Activated CD4-positive, alpha-beta T cell treated with anti-CD3 and anti-CD28 coated beads, Interleukin-2, amount 10 ng/mL, durations not matched to agents 24 days and 14 days (primary cell): ENCODE data around the gene KDM5A. TPM values are rescaled to one million over a fixed set of nuclear protein-coding genes. Genes with fewer than 3 reads are reported as not detected.
"Not testable (repeated sequence)": the region's sequence is repeated elsewhere in the genome, so short reads cannot be mapped to it uniquely, and the experiment has no call there.

Source experiments
- DNase-seq: peaks from one replicate; pipeline ENCODE4 v3.0.0; 2022
- H3K27ac Mint-ChIP-seq: one replicate; pipeline ENCODE4 v1.8.0; 2022; ENCODE audit warnings: mild to moderate bottlenecking, mixed read lengths
- H3K27me3 Mint-ChIP-seq: one replicate; pipeline ENCODE4 v1.8.0; 2022; ENCODE audit warnings: mixed read lengths
- H3K36me3 Mint-ChIP-seq: one replicate; pipeline ENCODE4 v1.8.0; 2022; ENCODE audit warnings: low read depth, mild to moderate bottlenecking, mixed read lengths
- H3K4me1 Mint-ChIP-seq: one replicate; pipeline ENCODE4 v1.8.0; 2021; ENCODE audit warnings: mixed read lengths
- H3K4me3 Mint-ChIP-seq: one replicate; pipeline ENCODE4 v1.8.0; 2022; ENCODE audit warnings: mild to moderate bottlenecking, moderate library complexity, mixed read lengths
- H3K9me3 Mint-ChIP-seq: one replicate; pipeline ENCODE4 v1.8.0; 2021; ENCODE audit warnings: mixed read lengths
- intact Hi-C: fragments of 100-400 bp; cut with micrococcal nuclease; formaldehyde crosslinking; loops from one replicate; pipeline ENCODE4 v1.15.1; 2023
- total RNA-seq: library from RNA; stranded (reverse); gene quantifications from 2 replicates; pipeline ENCODE4 v1.2.3, GENCODE V29; 2022

Gene KDM5A
- 79.0 and 82.7 TPM in 2 replicates for total RNA-seq

DNA sequence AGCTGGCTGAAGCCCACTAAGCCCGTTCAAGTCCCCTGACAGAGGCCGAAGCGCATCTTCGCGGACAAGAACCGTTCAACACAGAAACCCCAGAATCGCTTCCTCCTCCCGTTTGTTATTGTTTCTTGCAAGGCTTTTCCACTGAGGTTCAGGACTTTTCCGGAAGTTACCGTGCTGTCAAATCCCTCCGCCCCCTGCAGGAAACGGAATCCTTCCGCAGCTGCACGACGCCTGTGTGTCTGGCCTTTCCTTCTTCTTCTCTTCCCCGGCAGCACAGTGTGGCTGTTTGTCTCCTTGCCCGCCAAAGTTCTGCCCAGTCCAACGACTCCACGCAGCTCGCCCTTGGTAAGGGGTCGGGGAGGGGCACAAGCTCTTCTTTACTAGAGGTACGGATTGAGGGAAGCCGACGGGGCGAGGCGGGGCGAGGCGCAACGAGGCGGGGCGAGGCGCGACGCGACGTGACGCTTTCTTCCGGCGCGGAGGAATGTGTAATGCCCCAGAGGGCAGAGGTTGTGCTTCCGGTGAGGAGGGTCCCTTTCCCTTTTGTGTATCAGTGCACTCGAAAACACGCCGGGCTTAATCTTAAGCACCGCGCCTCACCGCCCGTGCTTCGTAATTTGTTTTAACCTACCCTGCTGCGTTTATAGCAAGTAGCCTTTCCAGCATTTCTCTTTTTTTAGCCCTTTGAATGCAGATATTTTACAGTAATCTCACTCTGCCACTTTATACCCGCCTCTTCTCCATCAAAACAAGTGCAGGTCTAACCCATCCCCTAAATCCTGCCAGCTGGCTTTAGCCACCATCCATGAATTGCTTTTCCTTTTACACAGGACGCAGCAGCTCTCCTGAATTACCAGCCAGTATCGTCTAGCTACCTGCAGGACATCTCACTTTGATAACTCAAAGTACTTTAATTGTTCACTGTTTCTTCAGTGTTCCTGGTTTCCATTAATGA lies at the start of gene KDM5A:
KDM5A (minus strand) TSS at position 179 of the 955 bp plus-strand sequence. CDS start 229 bp downstream, outside the sequence.
- intact Hi-C loops, result loop anchor here (1.0 to 5.0 kb wide), 2 partner anchors 12 to 1303 kb away; partner anchors contain the start of genes ADIPOR2 and CCDC77
- peak; percentile 96 for DNase-seq
- peaks cover 24% of the 10 kb centered on the region for H3K4me1 Mint-ChIP-seq
- peaks cover 22% of the 10 kb centered on the region for H3K36me3 Mint-ChIP-seq
- peak within 1 kb of the TSS; percentile 98 for H3K27ac Mint-ChIP-seq
- no peaks in the 10 kb centered on the region for H3K27me3 Mint-ChIP-seq
- peak within 1 kb of the TSS; percentile 94 for H3K4me3 Mint-ChIP-seq
- H3K9me3 Mint-ChIP-seq, result no peaks in the 10 kb centered on the region

DNA sequence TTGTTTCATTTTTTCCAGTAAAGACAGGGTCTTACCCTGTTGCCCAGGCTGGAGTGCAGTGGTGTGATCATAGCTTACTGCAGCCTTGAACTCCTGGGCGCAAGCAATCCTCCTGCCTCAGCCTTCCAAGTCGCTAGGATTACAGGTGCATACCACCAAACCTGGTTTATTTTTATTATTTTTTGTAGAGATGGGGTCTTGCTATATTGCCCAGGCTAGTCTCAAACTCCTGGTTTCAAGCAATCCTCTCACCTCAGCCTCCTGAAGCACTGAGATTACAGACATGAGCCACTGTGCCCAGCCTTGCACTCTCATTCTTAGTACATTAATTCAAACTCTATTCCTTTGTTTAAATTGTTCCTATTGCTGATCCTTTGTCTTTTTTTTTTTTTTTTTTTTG lies 46.6 kb upstream of the KDM5A start:
- H3K4me3 Mint-ChIP-seq, H3K27ac Mint-ChIP-seq, DNase-seq, H3K9me3 Mint-ChIP-seq, H3K4me1 Mint-ChIP-seq, intact Hi-C loops, H3K27me3 Mint-ChIP-seq: not testable (repeated sequence)
- peaks cover 26% of the 10 kb centered on the region for H3K36me3 Mint-ChIP-seq

DNA sequence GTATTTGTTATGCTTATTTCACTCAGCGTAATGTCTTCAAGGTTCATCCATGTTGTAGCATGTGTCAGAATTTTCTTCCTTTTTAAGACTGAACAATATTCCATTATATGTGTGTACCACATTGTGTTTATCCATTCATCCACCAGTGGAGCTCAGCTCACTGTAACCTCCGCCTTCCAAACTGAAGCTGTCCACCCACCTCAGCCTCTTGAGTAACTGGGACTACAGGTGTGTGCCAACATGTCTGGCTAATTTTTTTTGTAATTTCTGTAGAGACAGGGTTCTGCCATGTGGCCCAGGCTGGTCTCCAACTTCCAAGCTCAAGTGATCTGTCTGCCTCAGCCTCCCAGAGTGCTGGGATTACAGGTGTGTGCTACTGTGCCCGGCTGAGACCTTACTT lies 33.4 kb upstream of the KDM5A start:
- no peaks in the 10 kb centered on the region for H3K9me3 Mint-ChIP-seq
- H3K27me3 Mint-ChIP-seq, result no peaks in the 10 kb centered on the region
- no peak for DNase-seq
- H3K27ac Mint-ChIP-seq, result no peak overlapping the region
- intact Hi-C loops, result no loop called here
- no peak overlapping the region for H3K4me3 Mint-ChIP-seq
- no peaks in the 10 kb centered on the region for H3K4me1 Mint-ChIP-seq
- peaks cover 14% of the 10 kb centered on the region for H3K36me3 Mint-ChIP-seq

DNA sequence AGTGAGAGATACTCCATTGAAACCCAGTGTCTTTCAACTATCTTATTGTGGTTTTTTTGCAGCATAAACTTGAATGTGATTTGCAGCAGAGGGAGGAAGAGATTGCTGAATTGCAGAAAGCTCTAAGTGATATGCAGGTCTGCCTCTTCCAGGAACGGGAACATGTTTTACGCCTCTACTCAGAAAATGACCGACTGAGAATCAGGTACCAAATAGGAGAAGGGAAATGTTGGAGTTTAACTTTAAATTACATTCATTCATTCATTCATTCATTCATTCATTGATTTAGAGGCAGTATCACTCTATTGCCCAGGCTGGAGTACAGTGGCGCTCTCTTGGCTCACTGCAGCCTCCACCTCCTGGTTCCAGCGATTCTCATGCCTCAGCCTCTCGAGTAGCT lies 29.3 kb upstream of the KDM5A start:
- no peak for DNase-seq
- Mint-ChIP-seq H3K36me3 (peaks cover 30% of the 10 kb centered on the region), H3K4me3 (no peak overlapping the region), H3K4me1 (no peaks in the 10 kb centered on the region), H3K9me3 (no peaks in the 10 kb centered on the region), H3K27me3 (no peaks in the 10 kb centered on the region), H3K27ac (no peak overlapping the region)
- intact Hi-C loops, result no loop called here

GRCh38 chr12:414859-415258 lies 25.7 kb upstream of the KDM5A start:
- Mint-ChIP-seq H3K36me3 (peaks cover 37% of the 10 kb centered on the region), H3K27ac (no peak overlapping the region), H3K4me3 (no peak overlapping the region), H3K9me3 (no peaks in the 10 kb centered on the region), H3K27me3 (no peaks in the 10 kb centered on the region), H3K4me1 (no peaks in the 10 kb centered on the region)
- DNase-seq, result no peak
- intact Hi-C loops, result no loop called here

DNA sequence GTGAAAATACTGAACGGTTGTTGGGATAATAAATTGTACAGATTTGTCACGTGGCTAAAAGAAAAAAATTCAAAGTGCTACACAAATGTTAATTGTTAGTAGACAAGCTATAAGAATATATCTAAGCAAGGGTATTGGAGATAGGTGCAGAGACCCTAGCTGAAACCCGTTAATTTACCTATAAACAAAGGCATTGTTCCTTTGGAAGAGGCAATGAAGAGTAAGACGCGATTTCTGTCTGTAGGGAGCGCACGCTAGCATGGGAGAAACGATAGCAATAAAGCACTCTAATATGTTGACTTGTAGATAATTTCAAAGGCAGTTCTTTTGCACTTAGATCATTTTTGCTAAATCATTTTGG lies 12.9 kb upstream of the KDM5A start:
- H3K27me3 Mint-ChIP-seq, result no peaks in the 10 kb centered on the region
- no peak overlapping the region for H3K4me3 Mint-ChIP-seq
- H3K4me1 Mint-ChIP-seq, result no peaks in the 10 kb centered on the region
- no peaks in the 10 kb centered on the region for H3K9me3 Mint-ChIP-seq
- intact Hi-C loops, result loop anchor here (5.0 kb wide), 1 partner anchor 350 kb away; the partner anchor contains the start of gene WNK1
- peak; percentile 70 for DNase-seq
- peaks cover under 1% of the 10 kb centered on the region for H3K36me3 Mint-ChIP-seq
- H3K27ac Mint-ChIP-seq, result no peak overlapping the region

DNA sequence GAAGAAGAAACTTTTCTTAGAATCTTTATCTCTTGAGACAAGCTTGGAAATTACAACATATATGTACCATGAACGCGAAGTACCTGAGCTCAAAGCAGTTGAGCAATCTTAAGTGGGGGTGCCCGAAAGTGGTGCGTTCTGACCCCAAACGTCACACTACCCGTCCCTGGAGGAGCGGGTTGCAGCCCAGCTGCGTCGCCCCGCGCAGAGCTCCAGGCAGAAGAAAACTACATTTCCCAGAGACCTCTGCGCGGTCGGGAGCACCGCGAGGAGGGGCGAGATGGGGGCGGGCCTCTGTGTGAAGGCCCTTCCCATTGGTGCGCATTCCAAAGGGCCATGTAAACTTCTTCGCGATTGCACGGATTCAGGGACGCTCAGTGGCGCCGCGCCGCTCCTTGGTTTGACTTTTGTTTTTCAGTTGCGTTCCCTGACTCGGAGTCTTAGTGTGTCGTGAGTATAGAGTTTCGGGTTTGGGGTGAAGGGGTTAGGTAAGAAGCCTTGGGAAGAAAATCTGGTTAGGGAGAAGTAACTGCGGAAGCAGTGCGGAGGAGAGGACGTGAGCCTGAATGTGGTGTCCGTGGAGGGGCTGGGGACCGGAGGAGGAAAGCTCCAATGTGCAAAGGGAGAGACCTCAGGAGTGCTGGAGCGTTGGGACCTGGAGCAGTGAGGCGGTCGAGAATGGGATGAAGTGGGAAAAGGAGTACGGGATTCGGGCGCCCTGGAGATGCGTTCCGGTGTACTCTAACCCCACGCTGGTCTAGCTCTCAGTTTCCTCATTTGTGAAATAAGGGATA lies 12.3 kb upstream of the KDM5A start, which contains the start of gene CCDC77:
CCDC77 (plus strand) TSS at position 410 of the 794 bp plus-strand sequence. CDS start 7,740 bp downstream, outside the sequence.
- no peaks in the 10 kb centered on the region for H3K27me3 Mint-ChIP-seq
- no peak within 1 kb of the TSS for H3K4me3 Mint-ChIP-seq
- intact Hi-C loops, result loop anchor here (1.0 to 5.0 kb wide), 4 partner anchors 12 to 1191 kb away; partner anchors contain the start of genes ERC1, KDM5A and WNK1
- H3K27ac Mint-ChIP-seq, result no peak within 1 kb of the TSS
- no peaks in the 10 kb centered on the region for H3K4me1 Mint-ChIP-seq
- peak; percentile 99 for DNase-seq
- H3K36me3 Mint-ChIP-seq, result no peaks in the 10 kb centered on the region
- no peaks in the 10 kb centered on the region for H3K9me3 Mint-ChIP-seq

DNA sequence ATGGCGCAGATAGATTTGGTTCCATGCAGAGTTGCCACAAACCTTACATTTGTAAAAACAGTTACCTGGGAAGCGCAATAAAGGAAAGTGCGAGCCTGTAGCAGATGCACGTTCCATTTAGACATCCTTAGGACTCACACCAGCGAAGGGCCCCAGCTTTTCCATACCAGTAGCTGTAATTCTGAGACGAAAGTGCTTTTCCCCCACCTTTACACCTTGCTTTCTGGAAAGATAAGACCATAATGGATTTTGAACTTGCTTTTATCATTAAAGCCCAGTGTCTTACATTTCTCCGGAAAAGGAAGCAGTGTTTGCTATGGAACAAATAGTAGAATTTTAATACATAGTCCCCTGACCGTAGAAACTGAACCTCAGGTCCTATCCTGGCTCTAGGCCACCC lies 11.7 kb upstream of the KDM5A start:
- intact Hi-C loops, result loop anchor here (1.0 to 5.0 kb wide), 4 partner anchors 12 to 1192 kb away; partner anchors contain the start of genes ERC1, KDM5A and WNK1
- Mint-ChIP-seq H3K27me3 (no peaks in the 10 kb centered on the region), H3K27ac (no peak overlapping the region), H3K4me3 (no peak overlapping the region), H3K9me3 (no peaks in the 10 kb centered on the region), H3K36me3 (no peaks in the 10 kb centered on the region), H3K4me1 (no peaks in the 10 kb centered on the region)
- no peak for DNase-seq

DNA sequence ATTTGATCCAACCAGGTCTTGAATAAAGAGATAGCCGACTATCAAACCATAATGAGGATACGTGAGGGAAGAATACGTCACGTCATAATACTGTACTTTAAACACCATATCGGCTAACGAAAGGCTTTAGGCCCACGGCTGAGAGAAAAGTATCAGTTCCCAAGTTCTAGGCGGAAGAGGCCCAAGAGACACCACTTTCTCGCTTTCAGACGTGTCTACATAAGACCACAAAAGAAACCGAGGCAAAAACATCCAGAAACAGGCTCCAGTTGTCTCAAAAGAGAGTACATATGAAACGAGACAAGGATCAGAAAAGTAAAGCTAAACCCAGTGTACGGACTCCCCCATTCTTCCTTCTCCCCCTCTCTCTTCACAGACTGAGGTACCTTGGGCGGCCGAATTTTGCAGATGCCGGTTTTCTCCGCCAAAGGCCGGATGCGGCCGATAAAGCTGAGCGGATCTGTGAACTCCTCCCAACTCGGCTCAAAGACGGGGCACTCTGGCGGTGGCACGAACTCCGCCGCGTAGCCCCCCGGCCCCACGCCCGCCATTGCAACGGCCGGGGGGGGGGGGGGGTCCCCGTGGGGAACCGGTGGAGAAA lies 479 bp downstream of the KDM5A start:
- peaks cover 29% of the 10 kb centered on the region for H3K4me1 Mint-ChIP-seq
- DNase-seq, result peak; percentile 88
- H3K9me3 Mint-ChIP-seq, result no peaks in the 10 kb centered on the region
- peak overlapping the region; percentile 98 for H3K27ac Mint-ChIP-seq
- intact Hi-C loops, result loop anchor here (1.0 to 5.0 kb wide), 2 partner anchors 13 to 1304 kb away; partner anchors contain the start of genes ADIPOR2 and CCDC77
- peaks cover 29% of the 10 kb centered on the region for H3K36me3 Mint-ChIP-seq
- no peaks in the 10 kb centered on the region for H3K27me3 Mint-ChIP-seq
- H3K4me3 Mint-ChIP-seq, result peak overlapping the region; percentile 94

- Mint-ChIP-seq H3K4me3 (peak overlapping the region; percentile 94), H3K4me1 (peaks cover 29% of the 10 kb centered on the region), H3K9me3 (no peaks in the 10 kb centered on the region), H3K27ac (peak overlapping the region; percentile 98), H3K27me3 (no peaks in the 10 kb centered on the region), H3K36me3 (peaks cover 34% of the 10 kb centered on the region)
- intact Hi-C loops, result loop anchor here (5.0 kb wide), 1 partner anchor 1304 kb away; the partner anchor contains the start of gene ADIPOR2
- DNase-seq, result no peak
Observed at GRCh38 chr12:388012-388411, 1.1 kb downstream of the KDM5A start.

DNA sequence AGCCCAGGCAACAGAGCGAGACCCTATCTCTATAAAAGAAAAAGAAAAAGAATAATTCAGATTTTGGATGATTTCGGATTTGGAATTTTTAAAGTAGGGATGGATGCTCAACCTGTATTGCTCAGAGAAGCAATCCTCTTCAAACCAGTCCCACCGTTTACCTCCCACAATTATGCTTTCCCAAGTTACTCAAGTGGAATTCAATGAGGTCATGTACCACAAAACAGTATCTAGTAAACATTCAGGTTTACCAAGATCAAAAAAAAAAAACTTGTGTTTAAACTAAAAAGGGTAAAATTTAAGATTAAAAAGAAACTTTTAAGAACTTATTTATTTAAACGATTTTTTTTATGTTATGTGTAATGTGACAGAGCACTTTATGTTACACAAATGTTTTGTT lies 2.5 kb downstream of the KDM5A start:
- H3K9me3 Mint-ChIP-seq, result no peaks in the 10 kb centered on the region
- no peaks in the 10 kb centered on the region for H3K27me3 Mint-ChIP-seq
- no peak for DNase-seq
- intact Hi-C loops, result loop anchor here (5.0 kb wide), 1 partner anchor 1306 kb away; the partner anchor contains the start of gene ADIPOR2
- peaks cover 43% of the 10 kb centered on the region for H3K36me3 Mint-ChIP-seq
- H3K4me3 Mint-ChIP-seq, result peak overlapping the region; percentile 43
- no peak overlapping the region for H3K27ac Mint-ChIP-seq
- peaks cover 29% of the 10 kb centered on the region for H3K4me1 Mint-ChIP-seq

DNA sequence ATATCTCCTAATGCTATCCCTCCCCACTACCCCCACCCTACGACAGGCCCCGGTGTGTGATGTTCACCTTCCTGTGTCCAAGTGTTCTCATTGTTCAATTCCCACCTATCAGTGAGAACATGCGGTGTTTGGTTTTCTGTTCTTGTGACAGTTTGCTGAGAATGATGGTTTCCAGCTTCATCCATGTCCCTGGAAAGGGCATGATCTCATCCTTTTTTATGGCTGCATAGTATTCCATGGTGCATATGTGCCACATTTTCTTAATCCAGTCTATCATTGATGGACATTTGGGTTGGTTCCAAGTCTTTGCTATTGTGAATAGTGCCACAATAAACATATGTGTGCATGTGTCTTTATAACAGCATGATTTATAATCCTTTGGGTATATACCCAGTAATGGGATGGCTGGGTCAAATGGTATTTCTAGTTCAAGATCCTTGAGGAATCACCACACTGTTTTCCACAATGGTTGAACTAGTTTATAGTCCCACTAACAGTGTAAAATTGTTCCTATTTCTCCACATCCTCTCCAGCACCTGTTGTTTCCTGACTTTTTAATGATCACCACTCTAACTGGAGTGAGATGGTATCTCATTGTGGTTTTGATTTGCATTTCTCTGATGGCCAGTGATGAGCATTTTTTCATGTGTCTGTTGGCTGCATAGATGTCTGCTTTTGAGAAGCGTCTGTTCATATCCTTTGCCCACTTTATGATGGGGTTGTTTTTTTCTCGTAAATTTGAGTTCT lies 18.2 kb downstream of the KDM5A start:
- H3K4me3 Mint-ChIP-seq, H3K27ac Mint-ChIP-seq, H3K27me3 Mint-ChIP-seq, intact Hi-C loops, DNase-seq, H3K4me1 Mint-ChIP-seq: not testable (repeated sequence)
- H3K9me3 Mint-ChIP-seq, result peaks cover 18% of the 10 kb centered on the region
- H3K36me3 Mint-ChIP-seq, result peaks cover 91% of the 10 kb centered on the region

DNA sequence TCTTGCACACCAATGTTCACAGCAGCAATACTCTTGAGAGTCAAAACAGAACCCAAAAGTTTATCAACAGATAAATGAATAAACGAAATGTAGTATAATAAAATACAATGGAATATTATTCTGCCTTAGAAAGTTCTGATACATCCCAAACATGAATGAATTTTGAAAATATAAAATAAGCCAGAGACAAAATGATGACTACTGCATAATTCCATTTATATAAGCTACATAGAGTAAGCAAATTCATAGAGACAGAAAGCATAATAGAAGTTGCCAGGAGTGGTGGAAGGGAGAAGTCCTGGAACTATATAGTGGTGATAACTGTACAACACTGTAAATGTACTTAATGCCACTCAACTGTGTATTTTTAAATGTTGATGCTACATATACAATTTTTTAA lies 21.1 kb downstream of the KDM5A start:
- Mint-ChIP-seq H3K36me3 (peaks cover 88% of the 10 kb centered on the region), H3K4me1 (no peaks in the 10 kb centered on the region), H3K4me3 (no peak overlapping the region), H3K9me3 (peaks cover 9% of the 10 kb centered on the region), H3K27ac (no peak overlapping the region), H3K27me3 (no peaks in the 10 kb centered on the region)
- intact Hi-C loops, result no loop called here
- DNase-seq, result no peak
